ENCODE results near the gene PLP1. TPM values are rescaled to one million over a fixed set of nuclear protein-coding genes. Genes with fewer than 3 reads are reported as not detected.

The PLP1 gene
- total RNA-seq, 1 donor from 2014 or later = not detected

- intact Hi-C loops (cut with DNase I) = no loop called here
- H3K27me3 ChIP-seq = no peaks in the 10 kb centered on the region
Observed at GRCh38 chrX:103782640-103783039, 6.0 kb downstream of the PLP1 start.

DNA sequence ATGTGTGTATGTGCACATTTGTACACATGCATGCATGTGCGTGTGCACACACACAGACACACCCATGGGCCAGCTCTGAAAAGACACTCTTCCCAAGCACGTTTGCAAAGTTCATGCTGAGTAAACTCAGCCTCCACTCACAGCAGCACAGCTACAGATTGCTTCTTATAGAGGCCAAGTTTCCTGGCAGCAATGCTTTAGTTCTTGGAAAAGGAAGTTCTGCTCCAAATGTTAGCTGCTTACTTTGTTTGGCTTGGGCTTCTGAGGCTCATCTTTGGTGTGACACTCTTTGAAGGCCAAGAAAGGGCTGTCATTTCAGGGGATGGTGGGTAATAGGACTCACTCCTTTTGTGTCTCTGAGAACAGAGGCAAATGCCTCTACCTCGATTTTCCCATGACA is 6.6 kb downstream of the PLP1 start:
- Histone ChIP-seq H3K27me3 (no peaks in the 10 kb centered on the region), H3K36me3 (no peaks in the 10 kb centered on the region), H3K9me3 (no peaks in the 10 kb centered on the region), H3K4me3 (no peak overlapping the region), H3K27ac (no peak overlapping the region), H3K4me1 (no peaks in the 10 kb centered on the region)
- ATAC-seq (no peak), DNase-seq (no peak)
- TF ChIP-seq CTCF (IDR thresholded peaks at IDR 0.05) = no peak
- intact Hi-C loops (cut with DNase I) = no loop called here

More at GRCh38 chrX:103782640-103783039, 6.0 kb downstream of the PLP1 start:
- TF ChIP-seq CTCF (IDR thresholded peaks at IDR 0.05) = no peak
- Histone ChIP-seq H3K4me1 (no peaks in the 10 kb centered on the region), H3K27ac (no peak overlapping the region), H3K36me3 (no peaks in the 10 kb centered on the region), H3K4me3 (no peak overlapping the region), H3K9me3 (no peaks in the 10 kb centered on the region)
- no peak for ATAC-seq
- DNase-seq = no peak

DNA sequence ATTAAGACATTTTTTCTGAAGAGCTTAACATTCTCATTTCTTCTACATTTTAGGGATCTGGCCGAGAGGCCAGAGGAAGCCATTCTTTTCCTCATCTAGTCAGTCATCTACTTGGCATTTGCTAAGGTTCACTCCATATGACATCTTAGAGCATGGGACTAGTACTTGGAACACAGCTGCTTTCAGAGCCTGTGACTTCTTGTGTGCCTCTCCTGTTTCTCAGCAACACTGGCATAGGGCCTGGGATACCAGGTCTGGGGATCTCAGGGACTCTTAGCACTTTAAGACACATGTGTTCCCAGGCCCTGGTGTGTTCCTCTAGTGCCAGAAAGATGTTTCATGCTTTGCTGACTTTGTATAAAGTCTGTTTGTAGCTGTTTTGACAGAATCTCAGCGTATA is 7.3 kb downstream of the PLP1 start:
- H3K27me3 ChIP-seq = no peaks in the 10 kb centered on the region
- H3K27ac ChIP-seq = no peak overlapping the region
- no peaks in the 10 kb centered on the region for H3K9me3 ChIP-seq
- H3K36me3 ChIP-seq = no peaks in the 10 kb centered on the region
- no peaks in the 10 kb centered on the region for H3K4me1 ChIP-seq
- DNase-seq = no peak
- ATAC-seq = no peak
- no peak for TF ChIP-seq CTCF (IDR thresholded peaks at IDR 0.05)
- intact Hi-C loops (cut with DNase I) = no loop called here
- H3K4me3 ChIP-seq = no peak overlapping the region

DNA sequence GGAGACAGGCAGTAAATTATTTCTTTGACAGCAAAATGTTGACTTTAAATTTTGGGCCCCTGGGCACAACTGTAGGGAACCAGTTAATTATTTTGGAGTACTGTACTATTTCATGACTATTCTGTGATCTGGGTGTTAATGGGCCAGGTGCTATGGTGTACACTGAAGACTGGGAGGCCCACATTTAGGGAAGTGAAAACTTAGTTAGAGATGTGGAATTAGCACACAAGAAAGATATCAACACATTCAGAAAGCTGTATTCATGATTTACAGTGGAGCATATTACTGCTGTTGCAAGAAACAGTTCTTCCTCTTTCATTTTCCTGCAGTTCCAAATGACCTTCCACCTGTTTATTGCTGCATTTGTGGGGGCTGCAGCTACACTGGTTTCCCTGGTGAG is 12.4 kb downstream of the PLP1 start:
- Histone ChIP-seq H3K36me3 (no peaks in the 10 kb centered on the region), H3K27ac (no peak overlapping the region), H3K4me3 (no peak overlapping the region), H3K27me3 (no peaks in the 10 kb centered on the region), H3K9me3 (no peaks in the 10 kb centered on the region), H3K4me1 (no peaks in the 10 kb centered on the region)
- DNase-seq (no peak), ATAC-seq (peak; percentile 59)
- no peak for TF ChIP-seq CTCF (IDR thresholded peaks at IDR 0.05)
- intact Hi-C loops (cut with DNase I) = no loop called here

DNA sequence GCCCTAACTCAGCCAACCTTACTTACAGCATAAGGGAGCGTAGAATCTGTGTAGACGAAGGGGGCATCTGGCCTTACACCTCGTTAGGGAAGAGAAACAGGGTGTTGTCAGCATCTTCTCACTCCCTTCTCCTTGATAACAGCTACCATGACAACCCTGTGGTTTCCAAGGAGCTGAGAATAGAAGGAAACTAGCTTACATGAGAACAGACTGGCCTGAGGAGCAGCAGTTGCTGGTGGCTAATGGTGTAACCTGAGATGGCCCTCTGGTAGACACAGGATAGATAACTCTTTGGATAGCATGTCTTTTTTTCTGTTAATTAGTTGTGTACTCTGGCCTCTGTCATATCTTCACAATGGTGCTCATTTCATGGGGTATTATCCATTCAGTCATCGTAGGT is 14.6 kb downstream of the PLP1 start:
- no peak overlapping the region for H3K4me3 ChIP-seq
- no peaks in the 10 kb centered on the region for H3K4me1 ChIP-seq
- DNase-seq (no peak), ATAC-seq (no peak)
- H3K27me3 ChIP-seq = no peaks in the 10 kb centered on the region
- no peak for TF ChIP-seq CTCF (IDR thresholded peaks at IDR 0.05)
- intact Hi-C loops (cut with DNase I) = no loop called here
- H3K27ac ChIP-seq = no peak overlapping the region
- no peaks in the 10 kb centered on the region for H3K9me3 ChIP-seq
- H3K36me3 ChIP-seq = no peaks in the 10 kb centered on the region

DNA sequence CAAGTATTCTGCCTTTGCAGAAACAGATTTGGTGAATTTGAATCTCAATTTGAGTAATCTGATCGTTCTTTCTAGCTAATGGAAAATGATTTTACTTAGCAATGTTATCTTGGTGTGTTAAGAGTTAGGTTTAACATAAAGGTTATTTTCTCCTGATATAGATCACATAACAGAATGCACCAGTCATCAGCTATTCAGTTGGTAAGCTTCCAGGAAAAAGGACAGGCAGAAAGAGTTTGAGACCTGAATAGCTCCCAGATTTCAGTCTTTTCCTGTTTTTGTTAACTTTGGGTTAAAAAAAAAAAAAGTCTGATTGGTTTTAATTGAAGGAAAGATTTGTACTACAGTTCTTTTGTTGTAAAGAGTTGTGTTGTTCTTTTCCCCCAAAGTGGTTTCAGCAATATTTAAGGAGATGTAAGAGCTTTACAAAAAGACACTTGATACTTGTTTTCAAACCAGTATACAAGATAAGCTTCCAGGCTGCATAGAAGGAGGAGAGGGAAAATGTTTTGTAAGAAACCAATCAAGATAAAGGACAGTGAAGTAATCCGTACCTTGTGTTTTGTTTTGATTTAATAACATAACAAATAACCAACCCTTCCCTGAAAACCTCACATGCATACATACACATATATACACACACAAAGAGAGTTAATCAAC is 15.3 kb downstream of the PLP1 start:
- ATAC-seq (no peak), DNase-seq (no peak)
- Histone ChIP-seq H3K9me3 (no peaks in the 10 kb centered on the region), H3K27me3 (no peaks in the 10 kb centered on the region), H3K4me3 (no peak overlapping the region), H3K4me1 (no peaks in the 10 kb centered on the region), H3K36me3 (no peaks in the 10 kb centered on the region), H3K27ac (no peak overlapping the region)
- intact Hi-C loops (cut with DNase I) = no loop called here
- no peak for TF ChIP-seq CTCF (IDR thresholded peaks at IDR 0.05)

Measured in upper lobe of right lung (tissue), 1 donor.